Measurements from ENCODE around the gene SLC2A4RG.

- no peak for TF ChIP-seq CTCF (IDR thresholded peaks at IDR 0.05)
- TF ChIP-seq EP300 (IDR thresholded peaks at IDR 0.05) = no peak
- no peak for TF ChIP-seq POLR2A (IDR thresholded peaks at IDR 0.05)
These were observed 2.3 kb downstream of the SLC2A4RG start for GRCh38 chr20:63741676-63742380.
